Glomerular endothelial cell (primary cell): ENCODE data around the gene NRROS. TPM values are rescaled to one million over a fixed set of nuclear protein-coding genes. Genes with fewer than 3 reads are reported as not detected.

Source experiments
- total RNA-seq: library from RNA; depleted of rRNA; stranded (reverse); fragments of >200 nt; gene quantifications from 2 replicates; pipeline ENCODE4 v1.2.3, GENCODE V29; 2015

NRROS gene
- total RNA-seq, 1 donor from 2014 or later = 16.4 TPM

Other genes starting within 250 kb of the NRROS start
- 14.3 and 31.0 TPM in 2 replicates for gene UBXN7, start 207.3 kb upstream of the NRROS start, total RNA-seq
- 9.7 and 15.1 TPM in 2 replicates for gene RNF168, start 135.9 kb upstream of the NRROS start, total RNA-seq
- not detected in 2 replicates for gene SMCO1, start 124.3 kb upstream of the NRROS start, total RNA-seq
- 4.5 and 7.6 TPM in 2 replicates for gene WDR53, start 71.1 kb upstream of the NRROS start, total RNA-seq
- 9.8 and 10.2 TPM in 2 replicates for gene FBXO45, start 71.0 kb upstream of the NRROS start, total RNA-seq
- gene CEP19, start 72.6 kb downstream of the NRROS start, total RNA-seq = 2.3 and 3.1 TPM in 2 replicates
- 19.7 and 23.9 TPM in 2 replicates for gene PIGX, start 72.7 kb downstream of the NRROS start, total RNA-seq
- 62.6 and 87.1 TPM in 2 replicates for gene PAK2, start 100.2 kb downstream of the NRROS start, total RNA-seq
- 30.8 and 31.1 TPM in 2 replicates for gene SENP5, start 228.2 kb downstream of the NRROS start, total RNA-seq